ENCODE measurements around the gene FILIP1L. TPM values are rescaled to one million over a fixed set of nuclear protein-coding genes. Genes with fewer than 3 reads are reported as not detected.

FILIP1L gene
- total RNA-seq, 1 experiment from 2014 or later = 4.3 TPM

DNA sequence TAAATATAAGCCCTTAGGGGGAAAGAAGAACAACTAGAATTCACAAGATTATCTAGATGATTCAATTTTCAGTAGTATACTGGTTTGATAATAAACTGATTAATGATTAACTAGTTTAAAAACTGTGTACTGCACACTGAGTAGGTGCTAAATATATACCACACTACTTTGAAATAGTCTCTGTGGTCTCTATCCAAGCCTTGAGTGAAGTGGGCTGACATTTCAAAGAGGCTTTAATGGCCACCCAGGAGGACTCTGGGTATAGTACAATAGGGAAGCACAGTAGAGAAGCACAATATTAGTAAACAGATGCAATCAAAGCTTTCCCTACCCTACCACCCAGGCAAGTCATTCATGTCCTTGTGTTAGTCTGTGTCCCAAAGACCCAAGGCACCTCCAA is 46.7 kb downstream of the FILIP1L start:
- no peak overlapping the region for H3K4me3 ChIP-seq (ENCODE audit: low read depth, low read length, poor library complexity, severe bottlenecking)
- ChIA-PET CTCF (no interaction called here), POLR2A (ENCODE audit: low non-redundant PET) (no interaction called here)
- DNase-seq (ENCODE audit: low spot score) = no peak
- no peak overlapping the region for H3K27ac ChIP-seq (ENCODE audit: low read depth, low read length, poor library complexity, severe bottlenecking)
- no peaks in the 10 kb centered on the region for H3K36me3 ChIP-seq (ENCODE audit: insufficient read depth, low read length, poor library complexity, severe bottlenecking)
- intact Hi-C loops (cut with micrococcal nuclease; ENCODE audit: unreplicated experiment) = loop anchor here (5.0 kb wide), 1 partner anchor 220 kb away; no protein-coding TSS in a partner anchor
- H3K27me3 ChIP-seq (replicated peaks; ENCODE audit: insufficient read depth, low read depth, low read length, poor library complexity) = no peaks in the 10 kb centered on the region
- no peaks in the 10 kb centered on the region for H3K9me3 ChIP-seq (ENCODE audit: low read depth, low read length, poor library complexity, severe bottlenecking)
- no peak for TF ChIP-seq EZH2 (IDR thresholded peaks at IDR 0.05; ENCODE audit: borderline replicate concordance, low read depth, low read length, poor library complexity, severe bottlenecking)
- TF ChIP-seq, protein P1, sequence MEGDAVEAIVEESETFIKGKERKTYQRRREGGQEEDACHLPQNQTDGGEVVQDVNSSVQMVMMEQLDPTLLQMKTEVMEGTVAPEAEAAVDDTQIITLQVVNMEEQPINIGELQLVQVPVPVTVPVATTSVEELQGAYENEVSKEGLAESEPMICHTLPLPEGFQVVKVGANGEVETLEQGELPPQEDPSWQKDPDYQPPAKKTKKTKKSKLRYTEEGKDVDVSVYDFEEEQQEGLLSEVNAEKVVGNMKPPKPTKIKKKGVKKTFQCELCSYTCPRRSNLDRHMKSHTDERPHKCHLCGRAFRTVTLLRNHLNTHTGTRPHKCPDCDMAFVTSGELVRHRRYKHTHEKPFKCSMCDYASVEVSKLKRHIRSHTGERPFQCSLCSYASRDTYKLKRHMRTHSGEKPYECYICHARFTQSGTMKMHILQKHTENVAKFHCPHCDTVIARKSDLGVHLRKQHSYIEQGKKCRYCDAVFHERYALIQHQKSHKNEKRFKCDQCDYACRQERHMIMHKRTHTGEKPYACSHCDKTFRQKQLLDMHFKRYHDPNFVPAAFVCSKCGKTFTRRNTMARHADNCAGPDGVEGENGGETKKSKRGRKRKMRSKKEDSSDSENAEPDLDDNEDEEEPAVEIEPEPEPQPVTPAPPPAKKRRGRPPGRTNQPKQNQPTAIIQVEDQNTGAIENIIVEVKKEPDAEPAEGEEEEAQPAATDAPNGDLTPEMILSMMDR (conservative IDR thresholded peaks at IDR 0.05; ENCODE audit: low read depth, low read length) = no peak
- no TSS peak for BruUV-seq (replicated peaks)
- H3K4me1 ChIP-seq (ENCODE audit: insufficient read depth, low read length, poor library complexity, severe bottlenecking) = peaks cover 12% of the 10 kb centered on the region

DNA sequence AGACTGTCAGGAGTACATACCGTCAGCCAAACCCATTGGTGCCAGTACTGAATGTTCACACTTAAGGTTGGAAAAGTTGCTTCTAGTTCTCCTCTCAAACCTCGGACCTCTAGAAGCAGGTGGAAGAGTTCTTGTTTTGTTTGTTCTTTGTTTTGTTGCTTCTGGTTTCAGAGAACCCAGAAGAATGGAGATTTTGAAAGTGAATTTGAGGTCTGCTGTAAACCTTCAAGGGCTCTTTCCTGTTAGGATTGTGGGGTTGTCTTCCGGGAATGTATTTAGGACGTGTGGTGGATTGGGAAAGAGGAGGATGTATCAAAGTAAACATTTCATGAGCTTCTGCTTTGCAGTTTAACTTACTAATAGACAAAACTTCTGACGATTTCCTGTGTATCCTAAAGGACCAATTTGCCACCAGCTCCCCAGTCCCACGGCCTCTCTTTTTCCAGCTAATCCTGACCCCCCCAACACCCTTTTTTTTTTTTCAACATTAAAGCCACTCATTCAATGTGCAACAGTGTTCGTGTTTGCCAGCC is 50.3 kb downstream of the FILIP1L start:
- Histone ChIP-seq H3K27ac (ENCODE audit: low read depth, low read length, poor library complexity, severe bottlenecking) (no peak overlapping the region), H3K36me3 (ENCODE audit: insufficient read depth, low read length, poor library complexity, severe bottlenecking) (no peaks in the 10 kb centered on the region), H3K27me3 (replicated peaks; ENCODE audit: insufficient read depth, low read depth, low read length, poor library complexity) (no peaks in the 10 kb centered on the region), H3K4me3 (ENCODE audit: low read depth, low read length, poor library complexity, severe bottlenecking) (no peak overlapping the region), H3K4me1 (ENCODE audit: insufficient read depth, low read length, poor library complexity, severe bottlenecking) (peaks cover 2% of the 10 kb centered on the region), H3K9me3 (ENCODE audit: low read depth, low read length, poor library complexity, severe bottlenecking) (no peaks in the 10 kb centered on the region)
- TF ChIP-seq, protein P1 (conservative IDR thresholded peaks at IDR 0.05; ENCODE audit: low read depth, low read length) = no peak
- TF ChIP-seq EZH2 (IDR thresholded peaks at IDR 0.05; ENCODE audit: borderline replicate concordance, low read depth, low read length, poor library complexity, severe bottlenecking) = no peak
- no TSS peak for BruUV-seq (replicated peaks)
- ChIA-PET CTCF (no interaction called here), POLR2A (ENCODE audit: low non-redundant PET) (interaction anchor here (0.7 kb wide), 1 partner anchor 37 kb away, joined by 4 read pairs; no protein-coding TSS in a partner anchor)
- DNase-seq (ENCODE audit: low spot score) = no peak
- intact Hi-C loops (cut with micrococcal nuclease; ENCODE audit: unreplicated experiment) = no loop called here

DNA sequence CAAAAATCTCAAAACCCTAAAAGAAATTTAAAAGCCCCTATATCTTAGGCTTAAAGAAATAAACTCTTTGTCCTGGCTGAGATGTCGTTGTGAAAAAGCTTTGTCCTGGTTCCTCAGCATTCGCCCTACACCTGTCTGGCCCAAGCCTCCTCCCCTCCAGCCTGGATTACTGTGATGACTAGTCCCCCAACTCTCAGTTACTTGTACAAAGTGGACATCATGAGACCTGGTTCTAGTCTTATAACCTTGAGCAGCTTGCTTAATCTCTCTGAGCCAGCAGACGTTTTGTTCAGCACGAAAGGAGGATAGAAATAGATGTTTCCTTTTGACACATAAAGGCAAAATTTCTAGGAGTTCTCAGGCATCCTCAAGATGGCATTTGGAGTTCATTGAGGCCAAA is 51.6 kb downstream of the FILIP1L start:
- H3K27me3 ChIP-seq (replicated peaks; ENCODE audit: insufficient read depth, low read depth, low read length, poor library complexity) = no peaks in the 10 kb centered on the region
- DNase-seq (ENCODE audit: low spot score) = no peak
- no TSS peak for BruUV-seq (replicated peaks)
- no peaks in the 10 kb centered on the region for H3K36me3 ChIP-seq (ENCODE audit: insufficient read depth, low read length, poor library complexity, severe bottlenecking)
- ChIA-PET CTCF (no interaction called here), POLR2A (ENCODE audit: low non-redundant PET) (no interaction called here)
- no peaks in the 10 kb centered on the region for H3K9me3 ChIP-seq (ENCODE audit: low read depth, low read length, poor library complexity, severe bottlenecking)
- intact Hi-C loops (cut with micrococcal nuclease; ENCODE audit: unreplicated experiment) = no loop called here
- H3K27ac ChIP-seq (ENCODE audit: low read depth, low read length, poor library complexity, severe bottlenecking) = no peak overlapping the region
- no peaks in the 10 kb centered on the region for H3K4me1 ChIP-seq (ENCODE audit: insufficient read depth, low read length, poor library complexity, severe bottlenecking)
- no peak for TF ChIP-seq EZH2 (IDR thresholded peaks at IDR 0.05; ENCODE audit: borderline replicate concordance, low read depth, low read length, poor library complexity, severe bottlenecking)
- TF ChIP-seq, protein P1 (conservative IDR thresholded peaks at IDR 0.05; ENCODE audit: low read depth, low read length) = no peak
- H3K4me3 ChIP-seq (ENCODE audit: low read depth, low read length, poor library complexity, severe bottlenecking) = no peak overlapping the region
